ENCODE data around the gene ECE1.
A peak's percentile ranks its signal among the peaks of the same experiment; 100 is the strongest.

The ECE1 gene

DNA sequence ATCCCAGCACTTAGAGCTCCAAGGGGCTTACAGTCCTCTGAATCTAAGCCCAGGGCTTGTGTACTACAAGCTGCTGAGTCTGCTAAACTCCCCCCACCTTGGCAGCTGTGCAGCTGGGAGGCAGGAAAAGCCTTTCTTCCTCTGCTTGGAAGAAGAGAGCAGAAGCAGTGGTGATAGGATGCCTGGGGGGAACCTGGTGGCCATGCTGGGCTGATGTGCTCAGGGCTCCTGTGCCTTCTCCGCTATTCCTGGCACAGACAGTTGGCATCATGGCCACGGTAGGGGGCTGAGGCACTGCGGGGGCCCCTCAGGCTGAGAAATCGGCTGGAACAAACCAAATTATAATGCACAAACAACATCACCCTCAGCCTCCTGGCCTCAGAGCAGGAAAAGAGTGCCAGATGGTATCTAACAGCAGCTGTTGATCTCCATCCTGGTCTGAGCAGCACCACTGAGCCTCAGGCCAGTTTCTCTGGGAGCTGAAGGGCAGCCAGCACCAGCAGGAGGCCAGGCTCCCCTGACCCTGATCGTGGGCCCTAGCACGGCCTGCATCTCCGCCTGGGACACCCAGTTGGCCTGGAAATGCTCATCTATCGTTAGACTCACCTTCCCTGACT, 35.8 kb downstream of the ECE1 start:
- DNase-seq (ENCODE audit: low read depth in 2 of 2), result no peak

DNA sequence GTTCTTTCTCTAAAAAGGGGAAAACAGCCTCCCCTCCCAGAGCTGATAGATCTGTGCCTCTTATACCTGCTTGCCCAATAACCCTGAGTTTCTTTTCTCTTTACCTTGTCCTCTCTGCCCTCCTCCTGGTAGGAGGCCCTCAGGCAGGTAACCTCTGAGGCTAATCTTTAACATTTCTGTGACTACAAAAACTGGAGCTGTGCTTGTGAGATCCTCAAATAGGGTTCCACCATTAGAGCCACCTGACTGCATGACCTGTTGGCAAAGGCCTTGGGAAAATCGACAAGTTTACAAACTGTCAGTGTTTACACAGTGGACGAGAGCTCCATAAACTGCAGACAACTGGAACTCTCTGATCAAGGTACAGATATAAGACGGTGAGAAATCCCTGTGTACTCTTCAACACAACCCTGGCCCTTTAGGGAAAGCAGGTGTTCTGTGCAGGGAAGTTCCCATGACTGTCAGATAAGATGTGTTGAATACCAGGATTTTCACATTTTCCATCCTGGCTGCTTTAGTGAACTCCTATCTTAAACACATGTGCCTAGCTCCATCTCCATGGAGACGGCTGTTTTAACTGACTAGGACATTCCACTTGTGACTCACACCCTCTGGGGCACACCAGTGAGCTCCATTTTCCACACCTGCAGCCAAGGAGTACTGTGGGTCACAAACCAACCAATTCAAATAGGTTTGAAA, 38.3 kb downstream of the ECE1 start:
- DNase-seq (ENCODE audit: low read depth in 2 of 2), result peak in 1 of 2 donors; percentile 14

DNA sequence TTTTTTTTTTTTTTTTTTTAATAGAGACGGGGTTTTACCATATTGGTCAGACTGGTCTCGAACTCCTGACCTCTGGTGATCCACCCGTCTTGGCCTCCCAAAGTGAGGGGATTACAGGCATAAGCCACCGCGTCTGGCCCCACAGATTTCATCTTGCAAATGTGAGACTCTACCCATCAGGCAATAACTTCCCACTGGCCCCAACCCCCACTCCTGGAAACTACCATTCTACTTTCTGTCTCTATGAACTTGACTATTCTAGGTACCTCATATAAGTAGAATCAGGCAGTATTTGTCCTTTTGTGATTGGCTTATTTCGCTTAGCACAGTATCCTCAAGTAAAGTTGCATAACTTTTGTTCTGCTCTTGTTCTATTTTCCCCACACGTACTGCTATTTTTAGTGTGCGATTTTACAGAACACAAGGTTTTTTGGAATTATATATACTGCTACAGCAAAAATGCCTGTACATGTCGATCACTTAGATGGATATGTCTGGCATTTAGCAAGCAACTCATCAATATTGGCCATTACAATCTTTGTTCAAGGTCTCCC, 40.2 kb downstream of the ECE1 start:
- DNase-seq (ENCODE audit: low read depth in 2 of 2), result no peak

DNA sequence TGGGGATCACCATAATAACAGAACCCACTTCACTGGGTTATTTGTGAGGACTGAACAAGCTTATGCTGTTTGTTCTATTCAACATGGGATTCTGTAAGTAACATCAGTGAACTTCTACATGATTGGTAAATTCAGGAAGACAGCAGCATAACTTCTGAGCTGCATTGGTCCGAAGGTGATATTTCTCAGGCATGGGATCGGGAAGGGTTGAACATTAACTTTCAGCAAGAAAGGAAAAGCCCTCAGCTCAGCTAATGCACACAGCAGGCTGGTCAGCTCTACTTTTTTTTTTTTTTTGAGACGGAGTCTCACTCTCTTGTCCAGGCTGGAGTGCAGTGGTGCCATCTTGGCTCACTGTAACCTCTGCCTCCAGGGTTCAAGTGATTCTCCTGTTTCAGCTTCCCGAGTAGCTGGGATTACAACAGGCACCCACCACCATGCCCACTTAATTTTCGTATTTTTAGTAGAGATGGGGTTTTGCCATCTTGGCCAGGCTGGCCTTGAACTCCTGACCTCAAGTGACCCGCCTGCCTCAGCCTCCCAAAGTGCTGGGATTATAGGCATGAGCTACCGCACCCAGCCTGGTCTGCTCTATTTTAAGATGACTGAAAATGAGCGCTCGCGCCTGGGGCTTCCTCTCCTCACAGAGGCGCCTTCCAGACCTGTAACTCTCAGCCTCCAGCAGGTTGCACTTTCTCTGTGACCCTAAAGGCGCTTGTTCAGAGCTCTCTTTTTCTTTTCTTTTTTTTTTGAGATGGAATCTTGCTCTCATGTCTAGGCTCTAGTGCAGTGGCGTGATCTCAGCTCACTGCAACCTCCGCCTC, 42.2 kb downstream of the ECE1 start:
- DNase-seq (ENCODE audit: low read depth in 2 of 2), result no peak

DNA sequence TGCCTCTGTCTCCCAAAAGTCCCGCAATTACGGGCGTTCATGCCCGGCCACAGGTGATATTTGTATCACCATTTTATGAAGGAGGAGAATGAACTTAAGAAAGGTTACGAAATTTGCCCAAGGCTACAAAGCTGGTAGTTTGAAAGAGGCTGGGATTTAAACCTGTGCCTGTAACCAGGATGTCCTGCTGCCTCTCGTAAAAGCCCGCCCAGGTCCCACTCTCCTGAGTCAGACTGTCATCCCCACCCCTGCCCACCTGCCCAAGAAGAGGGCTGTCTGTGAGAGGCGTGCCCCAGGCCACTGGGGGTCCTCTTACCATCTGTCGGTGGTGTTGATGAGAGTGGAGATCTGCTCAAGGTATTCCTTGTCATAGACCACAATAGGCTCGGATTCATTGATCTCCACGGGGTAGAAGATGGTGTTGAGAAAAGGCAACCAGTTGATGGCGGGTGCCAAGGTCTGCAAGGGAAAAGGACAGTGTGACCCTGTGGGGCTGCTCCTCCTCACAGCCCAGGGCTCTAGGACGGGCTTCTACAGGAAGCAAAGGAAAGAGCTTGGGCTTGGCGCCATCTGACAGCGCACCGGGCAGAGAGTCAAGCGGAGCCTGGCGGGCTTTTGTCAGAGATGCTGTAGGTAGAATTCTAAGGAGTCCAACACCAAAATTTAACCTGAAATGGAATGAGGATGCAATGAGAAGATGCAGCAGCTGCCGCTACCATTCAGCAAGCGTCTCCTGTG, 43.2 kb downstream of the ECE1 start:
- DNase-seq (ENCODE audit: low read depth in 2 of 2), result no peak

DNA sequence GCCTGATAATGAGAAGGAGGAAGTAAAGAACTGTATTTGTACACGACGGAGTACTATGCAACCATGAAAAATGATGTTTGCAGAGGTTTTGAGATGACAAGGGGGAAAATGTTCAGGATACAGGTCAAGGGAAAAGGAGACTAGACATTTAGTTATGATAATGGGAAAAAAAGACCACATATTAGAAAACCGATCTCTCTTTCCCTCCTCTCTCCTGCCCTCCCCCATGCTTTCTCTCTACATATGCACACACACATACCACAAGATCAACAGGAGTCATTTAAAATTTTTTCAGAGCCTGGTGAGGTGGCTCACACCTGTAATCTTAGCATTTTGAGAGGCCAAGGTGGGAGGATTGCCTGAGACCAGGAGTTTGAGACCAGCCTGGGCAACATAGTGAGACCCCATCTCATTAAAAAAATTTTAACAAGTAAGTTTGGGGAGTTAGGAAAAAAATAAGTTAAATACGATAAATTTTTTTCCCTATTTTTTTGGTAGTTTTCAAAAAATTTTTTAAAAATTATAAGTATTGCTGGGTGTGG, 44.5 kb downstream of the ECE1 start:
- no peak for DNase-seq (ENCODE audit: low read depth in 2 of 2)

DNA sequence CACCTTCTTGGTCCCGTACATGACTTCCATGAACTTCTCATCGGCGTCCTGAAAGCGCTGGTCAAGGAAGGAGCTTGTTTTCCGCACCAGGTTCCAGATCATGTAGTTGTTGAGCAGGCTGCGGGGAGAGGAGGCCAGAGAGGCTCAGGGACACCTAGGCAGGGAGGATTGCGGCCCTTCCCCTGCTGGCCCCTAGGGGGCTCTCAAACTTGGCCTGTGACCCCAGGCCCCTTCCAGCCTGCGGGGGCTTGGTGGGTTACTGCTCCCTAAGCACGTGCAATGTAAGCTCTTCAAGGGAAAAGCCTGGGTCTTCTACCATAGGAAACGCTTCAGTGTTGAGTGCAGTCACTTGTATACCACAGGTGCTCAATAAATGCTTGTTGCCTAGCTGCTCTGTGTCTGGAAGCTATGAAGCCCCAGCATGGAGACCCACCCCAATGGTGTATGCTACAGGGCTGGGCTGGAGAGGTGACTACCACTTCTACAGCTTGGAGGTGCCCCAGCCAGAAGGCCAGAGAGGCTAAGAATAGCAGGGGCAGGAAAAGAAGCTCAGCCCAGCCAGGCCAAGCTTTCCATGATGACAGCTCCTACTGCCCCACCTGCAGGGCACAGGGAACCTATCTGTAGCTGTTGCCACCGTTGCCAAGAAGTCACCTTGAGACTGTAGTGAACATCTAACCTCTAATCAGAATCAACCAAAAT, 45.1 kb downstream of the ECE1 start:
- DNase-seq (ENCODE audit: low read depth in 2 of 2), result no peak

DNA sequence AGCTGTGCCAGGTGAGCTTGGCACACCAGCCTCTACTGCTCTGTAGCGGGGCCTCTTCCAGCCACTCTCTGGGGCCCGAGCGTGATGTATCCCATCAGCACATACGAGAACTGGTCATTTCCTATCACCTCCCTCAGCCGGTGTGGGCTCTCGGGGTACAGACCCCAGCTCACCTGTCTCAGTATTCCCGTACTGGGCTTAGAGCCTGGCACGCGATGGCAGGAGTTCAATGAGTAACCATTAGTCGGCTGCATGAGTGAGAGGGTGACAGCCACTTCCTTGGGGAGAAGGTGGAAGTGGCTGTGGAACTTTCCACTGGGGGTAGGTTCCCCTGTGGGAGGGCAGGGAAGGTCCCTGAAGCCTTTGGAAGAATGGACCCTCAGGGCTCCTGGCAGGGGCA, 46.1 kb downstream of the ECE1 start:
- DNase-seq (ENCODE audit: low read depth in 2 of 2), result no peak

DNA sequence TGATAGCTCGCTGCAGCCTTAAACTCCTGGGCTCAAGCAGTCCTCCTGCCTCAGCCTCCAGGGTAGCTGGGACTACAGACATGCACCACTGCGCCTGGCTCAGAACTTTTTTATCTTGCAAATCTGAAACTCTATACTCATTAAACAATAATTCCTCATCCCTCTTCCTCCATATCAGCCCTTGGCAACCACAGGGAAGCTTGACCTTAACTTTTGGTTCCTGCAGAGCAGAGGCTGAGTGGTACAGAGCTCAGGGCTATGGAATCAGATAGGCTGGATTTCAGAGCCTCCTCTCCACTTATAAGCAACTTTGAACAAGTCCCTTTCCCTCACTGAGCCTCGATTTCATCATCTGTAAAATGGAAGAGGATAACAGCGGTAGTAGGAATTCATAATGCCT, 47.4 kb downstream of the ECE1 start:
- DNase-seq (ENCODE audit: low read depth in 2 of 2), result no peak

DNA sequence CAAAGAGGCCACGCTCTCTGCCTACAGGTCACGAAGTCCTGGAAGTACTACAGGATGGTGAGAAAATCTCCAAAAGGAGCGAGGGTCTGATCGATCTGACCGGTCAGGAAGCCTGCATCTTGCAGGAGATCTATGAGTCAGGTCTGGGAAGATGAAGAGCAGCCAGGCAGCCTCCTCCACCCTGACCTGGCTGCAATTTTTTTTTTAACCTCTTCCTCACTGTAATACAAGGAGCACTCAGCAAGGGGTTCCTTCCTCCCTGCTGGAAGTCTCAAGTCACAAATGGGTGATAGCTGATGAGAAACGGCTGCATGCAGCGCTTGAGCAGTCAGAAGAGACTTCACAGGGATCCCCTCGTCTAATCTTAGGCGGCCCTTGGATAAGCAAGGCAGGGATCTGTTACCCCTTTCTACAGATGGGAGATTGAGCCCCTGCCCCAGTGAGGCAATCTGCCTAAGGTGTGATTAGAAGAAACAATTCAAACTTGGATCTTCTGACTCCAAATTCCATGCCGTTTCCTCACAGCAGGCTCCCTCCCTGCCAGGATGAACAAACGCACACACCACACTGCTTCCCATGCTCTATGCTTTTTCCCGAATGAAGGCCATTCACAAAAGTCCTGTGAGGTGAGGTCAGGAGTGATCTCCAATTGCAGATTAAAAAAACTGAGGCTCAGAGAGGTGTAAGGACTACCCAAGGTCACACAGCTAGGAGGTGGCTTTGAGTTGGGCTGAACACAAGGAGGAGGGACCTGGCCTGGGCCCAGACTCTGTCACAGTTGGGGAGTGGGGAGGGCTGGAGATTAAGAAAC, 48.3 kb downstream of the ECE1 start:
- DNase-seq (ENCODE audit: low read depth in 2 of 2), result no peak

DNA sequence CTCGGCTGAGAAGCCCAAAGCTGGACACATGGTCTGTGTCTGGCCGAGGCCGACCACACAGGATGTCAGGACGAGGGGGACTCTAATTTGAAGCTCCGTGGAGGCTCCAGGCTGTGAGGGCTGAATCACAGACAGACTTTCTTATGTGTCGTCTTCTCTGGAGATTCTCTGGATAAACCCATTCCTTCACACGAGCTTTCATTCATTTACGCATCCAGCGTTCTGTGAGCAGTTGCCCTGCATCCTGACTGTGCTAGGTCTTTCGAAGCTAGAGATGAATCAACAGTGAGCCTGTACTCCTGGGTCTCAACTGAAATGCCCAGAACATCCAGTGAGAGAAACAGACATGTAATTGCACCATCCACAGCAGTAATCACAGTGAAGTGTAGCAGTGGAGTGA, 49.6 kb downstream of the ECE1 start:
- no peak for DNase-seq (ENCODE audit: low read depth in 2 of 2)

DNA sequence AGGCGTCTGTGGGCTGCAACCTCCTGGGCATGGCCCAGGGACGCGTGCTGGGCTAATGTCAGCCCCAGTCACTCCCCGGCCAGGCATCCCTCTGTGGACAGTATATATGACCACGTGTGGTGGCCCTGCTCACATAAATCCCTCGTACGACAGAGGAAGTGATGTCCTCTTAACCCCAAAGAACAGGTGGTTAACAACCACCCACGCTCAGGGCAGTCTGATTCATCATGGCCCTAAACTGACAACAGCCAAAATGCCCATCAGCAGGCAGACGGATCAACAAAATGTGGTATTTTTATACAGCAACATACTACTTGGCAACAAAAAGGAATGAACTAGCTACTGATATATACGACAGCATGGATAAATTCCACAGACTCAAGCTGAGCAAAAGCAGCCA, 51.0 kb downstream of the ECE1 start:
- DNase-seq (ENCODE audit: low read depth in 2 of 2), result no peak

DNA sequence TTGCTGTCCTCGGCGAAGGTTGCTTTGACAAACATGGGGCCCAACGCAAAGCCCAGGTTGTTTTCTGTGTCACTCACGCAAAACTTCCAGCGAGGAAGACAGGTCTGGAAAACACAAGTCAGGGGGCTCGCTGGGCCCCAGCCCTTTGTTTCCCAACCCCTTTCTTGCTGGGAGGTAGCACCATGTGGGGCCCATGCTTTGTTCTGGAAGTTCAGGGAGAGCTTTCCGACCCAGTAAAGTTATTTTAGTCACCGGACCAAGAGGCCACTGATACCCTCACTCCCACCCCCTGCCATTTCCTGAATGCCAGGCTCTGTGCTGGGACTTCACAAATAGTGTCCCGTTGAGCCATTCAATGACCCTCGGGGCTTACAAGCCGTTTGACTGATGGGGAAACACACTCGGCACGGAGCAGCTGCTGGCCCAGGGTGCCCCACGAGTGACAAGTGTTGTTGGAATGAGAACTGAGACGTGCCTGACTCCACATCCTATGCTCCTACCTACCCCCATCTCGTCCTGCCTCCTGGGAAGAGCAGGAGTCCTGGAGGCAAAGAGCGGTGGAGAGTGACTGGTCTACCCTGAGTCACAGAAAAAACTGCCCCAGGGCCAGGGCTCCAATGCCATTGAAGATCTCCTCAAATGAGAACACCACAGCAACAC, 52.0 kb downstream of the ECE1 start:
- DNase-seq (ENCODE audit: low read depth in 2 of 2), result no peak

DNA sequence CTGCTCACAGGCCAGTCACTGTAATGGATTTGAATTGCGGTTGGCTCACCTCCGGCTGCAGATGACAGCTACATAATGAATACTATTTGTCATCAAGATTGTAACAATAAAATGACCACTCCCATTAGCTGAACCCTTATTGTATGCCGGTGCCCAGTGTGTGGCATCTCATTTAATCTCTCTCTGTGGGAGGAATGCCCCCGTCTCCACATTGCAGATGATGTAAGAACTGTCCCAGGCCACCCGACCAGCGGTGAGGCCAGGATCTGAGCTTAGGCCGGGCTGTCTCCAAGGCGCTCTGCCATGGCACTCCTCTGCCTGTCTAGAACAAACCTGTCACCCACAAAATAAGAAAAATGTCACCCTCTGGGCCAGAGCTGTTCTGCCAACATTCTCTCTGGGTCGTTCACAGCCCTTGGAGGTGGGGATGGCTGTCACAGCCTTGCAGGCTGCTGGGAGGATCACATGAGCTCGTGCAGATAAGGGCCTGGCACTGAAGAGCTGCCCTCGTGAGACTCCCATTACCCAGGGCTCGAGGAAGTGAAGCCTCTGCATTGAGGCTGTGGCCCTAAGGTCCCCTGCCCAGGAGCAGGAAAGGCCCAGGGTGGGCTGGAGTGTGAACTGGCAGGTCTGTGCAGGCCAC, 52.7 kb downstream of the ECE1 start:
- DNase-seq (ENCODE audit: low read depth in 2 of 2), result no peak

DNA sequence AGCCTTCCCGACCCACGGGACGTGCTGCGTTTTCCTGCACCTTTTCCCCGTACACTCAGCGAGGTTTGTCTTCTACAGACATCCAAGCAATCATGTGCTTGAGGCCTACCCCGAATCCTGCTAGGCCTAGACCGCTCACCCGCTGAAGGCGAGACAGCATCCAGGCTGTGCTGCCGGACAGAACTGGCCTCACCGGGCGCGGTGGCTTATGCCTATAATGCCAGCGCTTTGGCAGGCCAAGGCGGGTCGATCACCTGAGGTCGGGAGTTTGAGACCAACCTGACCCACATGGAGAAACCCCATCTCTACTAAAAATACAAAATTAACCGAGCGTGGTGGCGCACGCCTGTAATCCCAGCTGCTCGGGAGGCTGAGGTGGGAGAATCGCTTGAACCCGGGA, 54.1 kb downstream of the ECE1 start:
- no peak for DNase-seq (ENCODE audit: low read depth in 2 of 2)

DNA sequence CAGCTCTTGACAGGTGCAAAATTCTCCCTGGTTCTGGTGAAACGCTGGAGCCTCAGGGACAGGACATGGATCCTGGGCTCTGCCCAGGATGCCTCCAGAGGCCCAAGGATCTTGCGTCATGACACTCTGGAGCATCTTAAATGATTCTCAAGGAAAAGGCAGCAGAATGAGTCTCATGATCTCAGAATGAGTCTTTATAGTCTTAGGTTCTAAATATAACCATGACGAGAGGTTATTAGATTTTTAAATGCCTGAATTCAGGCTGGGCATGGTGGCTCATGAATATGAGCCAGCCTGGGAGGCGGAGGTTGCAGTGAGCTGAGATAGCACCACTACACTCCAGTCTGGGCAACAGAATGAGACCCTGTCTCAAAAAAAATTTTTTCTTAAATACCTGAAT, 55.5 kb downstream of the ECE1 start:
- no peak for DNase-seq (ENCODE audit: low read depth in 2 of 2)

DNA sequence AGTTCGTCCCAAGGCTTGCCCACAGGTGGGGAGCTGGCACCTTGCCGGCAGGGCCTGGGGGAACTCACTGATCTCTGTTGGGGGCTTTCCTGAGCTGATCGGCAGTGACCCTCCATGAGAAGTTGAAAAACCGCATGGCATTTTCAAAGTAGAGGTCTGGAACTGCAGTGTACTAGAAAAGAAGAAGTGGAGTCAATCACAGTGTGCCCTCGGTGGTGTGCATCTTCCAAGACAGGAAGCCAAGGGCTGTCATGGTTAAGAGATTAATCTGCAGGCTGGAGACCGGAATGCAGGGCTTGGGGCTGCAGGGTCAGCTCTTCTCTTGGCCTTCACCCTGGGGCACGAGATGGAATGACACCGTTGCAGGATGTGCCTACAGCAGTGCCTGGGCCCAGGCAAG, 56.8 kb downstream of the ECE1 start:
- no peak for DNase-seq (ENCODE audit: low read depth in 2 of 2)

DNA sequence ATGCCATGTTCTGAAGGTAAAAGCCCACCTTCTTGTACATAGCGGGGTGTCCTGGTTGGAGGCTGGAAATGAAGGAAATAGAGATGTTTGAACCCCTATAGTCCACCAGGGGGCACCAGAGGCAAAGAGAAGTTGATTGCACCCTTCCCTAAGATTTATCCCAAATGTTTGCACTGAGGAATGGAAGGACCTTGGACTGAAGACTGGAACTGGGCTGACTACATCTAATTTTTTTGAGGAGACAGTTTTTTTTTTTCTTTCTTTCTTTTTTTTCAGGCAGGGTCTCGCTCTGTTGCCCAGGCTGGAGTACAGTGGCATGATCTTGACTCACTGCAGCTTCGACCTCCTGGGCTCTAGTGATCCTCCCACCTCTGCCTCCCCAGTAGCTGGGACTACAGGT, 58.2 kb downstream of the ECE1 start:
- DNase-seq (ENCODE audit: low read depth in 2 of 2), result no peak
